Ovary (tissue), 3 donors: Measurements from ENCODE around the gene SLC25A42.

ENCODE experiments used
- CTCF ChIP-seq, 3 donors: fragments of 450-650 bp in 2 of 3; fragments of 200-600 bp in 1 of 3; IDR thresholded peaks; one replicate each; pipeline versions ENCODE4 v1.5.1 to v1.8.0; 2016 to 2022; ENCODE audit warnings: antibody characterized with exemption in 3 of 3, mild to moderate bottlenecking in 1 of 3
- EP300 ChIP-seq: sonication (generic); formaldehyde crosslinking; IDR thresholded peaks from one replicate; pipeline ENCODE4 v1.6.1; 2017; ENCODE audit warnings: antibody characterized with exemption
- POLR2A ChIP-seq: fragments of 450-650 bp; IDR thresholded peaks from one replicate; pipeline ENCODE4 v1.6.1; 2017; ENCODE audit warnings: antibody characterized with exemption, mild to moderate bottlenecking, moderate library complexity
- donor health status: DM: no; HTN: no; CAD: no.

- TF ChIP-seq CTCF (IDR thresholded peaks at IDR 0.05): no peak
- no peak for TF ChIP-seq EP300
- no peak for TF ChIP-seq POLR2A
Measured at GRCh38 chr19:19025861-19026260, 37.9 kb upstream of the SLC25A42 start.
